ENCODE results near the gene DCC. TPM values are rescaled to one million over a fixed set of nuclear protein-coding genes. Genes with fewer than 3 reads are reported as not detected.

The DCC gene
- total RNA-seq, 1 experiment from 2014 or later, result not detected

GRCh38 chr18:53305461-53305860 lies 965.5 kb downstream of the DCC start:
- DNase-seq (no peak), ATAC-seq (no peak)
- Histone ChIP-seq H4K20me1 (ENCODE audit: low read length) (no peaks in the 10 kb centered on the region), H3F3A (ENCODE audit: low read length, unreplicated experiment) (no peaks in the 10 kb centered on the region), H3K4me2 (ENCODE audit: low read length) (no peak overlapping the region), H3K27ac (ENCODE audit: low read length) (no peak overlapping the region), H3K79me2 (ENCODE audit: low read length) (no peaks in the 10 kb centered on the region), H3K36me3 (ENCODE audit: low read depth, low read length) (no peaks in the 10 kb centered on the region), H3K4me1 (ENCODE audit: insufficient read depth, low read length) (no peaks in the 10 kb centered on the region), H3K9ac (ENCODE audit: low read length) (no peak overlapping the region), H3K4me3 (ENCODE audit: low read length) (no peak overlapping the region), H3K9me3 (ENCODE audit: low read length) (no peaks in the 10 kb centered on the region), H3K9me2 (replicated peaks; ENCODE audit: low read length) (no peaks in the 10 kb centered on the region), H3K27me3 (ENCODE audit: low read length) (no peaks in the 10 kb centered on the region), H2AFZ (ENCODE audit: low read length) (no peak overlapping the region)
- TF ChIP-seq EZH2phosphoT487 (IDR thresholded peaks at IDR 0.05; ENCODE audit: borderline replicate concordance, low read length) (no peak), CTCF (conservative IDR thresholded peaks at IDR 0.05; ENCODE audit: low read depth, low read length) (no peak), EZH2 (IDR thresholded peaks at IDR 0.05; ENCODE audit: low read length, unreplicated experiment) (no peak)
- CTCF ChIA-PET, result no interaction called here
- POLR2A ChIA-PET (ENCODE audit: unreplicated experiment), result no interaction called here
- intact Hi-C loops (cut with micrococcal nuclease), result no loop called here
- no TSS peak for BruUV-seq (replicated peaks)

- no peaks in the 10 kb centered on the region for H3K27me3 ChIP-seq (ENCODE audit: low read length)
- no peak overlapping the region for H3K27ac ChIP-seq (ENCODE audit: low read length)
- ChIA-PET POLR2A (ENCODE audit: unreplicated experiment) (no interaction called here), CTCF (no interaction called here)
- no peaks in the 10 kb centered on the region for H3K9me2 ChIP-seq (replicated peaks; ENCODE audit: low read length)
- BruUV-seq (replicated peaks), result no TSS peak
- 0 out of 2 replicates have a peak, but pooled peaks cover 4% of the 10 kb centered on the region for H3K9me3 ChIP-seq (ENCODE audit: low read length)
- H4K20me1 ChIP-seq (ENCODE audit: low read length), result no peaks in the 10 kb centered on the region
- no peak overlapping the region for H3K4me3 ChIP-seq (ENCODE audit: low read length)
- no peak overlapping the region for H3K4me2 ChIP-seq (ENCODE audit: low read length)
- intact Hi-C loops (cut with micrococcal nuclease), result no loop called here
- no peaks in the 10 kb centered on the region for H3F3A ChIP-seq (ENCODE audit: low read length, unreplicated experiment)
- H3K36me3 ChIP-seq (ENCODE audit: low read depth, low read length), result no peaks in the 10 kb centered on the region
- DNase-seq (no peak), ATAC-seq (no peak)
- H2AFZ ChIP-seq (ENCODE audit: low read length), result no peak overlapping the region
- no peak overlapping the region for H3K9ac ChIP-seq (ENCODE audit: low read length)
- H3K4me1 ChIP-seq (ENCODE audit: insufficient read depth, low read length), result no peaks in the 10 kb centered on the region
- TF ChIP-seq EZH2 (IDR thresholded peaks at IDR 0.05; ENCODE audit: low read length, unreplicated experiment) (no peak), CTCF (conservative IDR thresholded peaks at IDR 0.05; ENCODE audit: low read depth, low read length) (no peak), EZH2phosphoT487 (IDR thresholded peaks at IDR 0.05; ENCODE audit: borderline replicate concordance, low read length) (no peak)
- no peaks in the 10 kb centered on the region for H3K79me2 ChIP-seq (ENCODE audit: low read length)
Observed at GRCh38 chr18:53319628-53320027, 979.6 kb downstream of the DCC start.

GRCh38 chr18:53322163-53322562 lies 982.2 kb downstream of the DCC start:
- no peak overlapping the region for H3K9ac ChIP-seq (ENCODE audit: low read length)
- TF ChIP-seq CTCF (conservative IDR thresholded peaks at IDR 0.05; ENCODE audit: low read depth, low read length), result no peak
- no peak for TF ChIP-seq EZH2phosphoT487 (IDR thresholded peaks at IDR 0.05; ENCODE audit: borderline replicate concordance, low read length)
- no peak for TF ChIP-seq EZH2 (IDR thresholded peaks at IDR 0.05; ENCODE audit: low read length, unreplicated experiment)
- no peaks in the 10 kb centered on the region for H3K4me1 ChIP-seq (ENCODE audit: insufficient read depth, low read length)
- H3K4me2 ChIP-seq (ENCODE audit: low read length), result no peak overlapping the region
- no peak overlapping the region for H3K27ac ChIP-seq (ENCODE audit: low read length)
- H2AFZ ChIP-seq (ENCODE audit: low read length), result no peak overlapping the region
- H3K79me2 ChIP-seq (ENCODE audit: low read length), result no peaks in the 10 kb centered on the region
- DNase-seq (no peak), ATAC-seq (no peak)
- POLR2A ChIA-PET (ENCODE audit: unreplicated experiment), result no interaction called here
- no peak overlapping the region for H3K4me3 ChIP-seq (ENCODE audit: low read length)
- H3K9me3 ChIP-seq (ENCODE audit: low read length), result 0 out of 2 replicates have a peak, but pooled peaks cover 4% of the 10 kb centered on the region
- no peaks in the 10 kb centered on the region for H3K9me2 ChIP-seq (replicated peaks; ENCODE audit: low read length)
- CTCF ChIA-PET, result no interaction called here
- H3F3A ChIP-seq (ENCODE audit: low read length, unreplicated experiment), result no peaks in the 10 kb centered on the region
- intact Hi-C loops (cut with micrococcal nuclease), result no loop called here
- H4K20me1 ChIP-seq (ENCODE audit: low read length), result no peaks in the 10 kb centered on the region
- no peaks in the 10 kb centered on the region for H3K27me3 ChIP-seq (ENCODE audit: low read length)
- no peaks in the 10 kb centered on the region for H3K36me3 ChIP-seq (ENCODE audit: low read depth, low read length)
- no TSS peak for BruUV-seq (replicated peaks)

Measured in PC-3 (cell line).